GM12801 (cell line): ENCODE results near the gene NEGR1.

ENCODE experiments used
- CTCF ChIP-seq: IDR thresholded peaks from one replicate; pipeline ENCODE4 v1.5.1; 2011; ENCODE audit warnings: control low read depth; ENCODE audit not compliant: insufficient read length; ENCODE audit errors: extremely low read depth

Gene NEGR1

GRCh38 chr1:71630073-71630472 is 652.3 kb downstream of the NEGR1 start:
- no peak for TF ChIP-seq CTCF

- no peak for TF ChIP-seq CTCF
Observed at GRCh38 chr1:71625004-71625403, 657.3 kb downstream of the NEGR1 start.

- no peak for TF ChIP-seq CTCF
Observed at GRCh38 chr1:71623888-71624287, 658.5 kb downstream of the NEGR1 start.

GRCh38 chr1:71621785-71622184 is 660.6 kb downstream of the NEGR1 start:
- TF ChIP-seq CTCF, result no peak

GRCh38 chr1:71618766-71619530 is 663.4 kb downstream of the NEGR1 start:
- no peak for TF ChIP-seq CTCF

- TF ChIP-seq CTCF, result no peak
Observed at GRCh38 chr1:71618191-71618590, 664.1 kb downstream of the NEGR1 start.

GRCh38 chr1:71610476-71610875 is 671.9 kb downstream of the NEGR1 start:
- no peak for TF ChIP-seq CTCF
